HepG2 (cell line): Measurements from ENCODE around the gene HCFC1. TPM values are rescaled to one million over a fixed set of nuclear protein-coding genes. Genes with fewer than 3 reads are reported as not detected.

ENCODE experiments used
- ATAC-seq: fragments of 200-7000 bp; cut with Tn5 transposase; 3 replicates; pipeline ENCODE4 v1.9.1; 2020; ENCODE audit warnings: mild to moderate bottlenecking, moderate library complexity
- BruUV-seq: library from RNA; stranded (reverse); fragments of 400-500 nt; replicated peaks from 2 replicates; lab custom pipeline; 2021; lab: Mats Ljungman, UMichigan
- CTCF ChIA-PET: fragments of 300-600 bp; formaldehyde crosslinking; extraction: SDS; loops from one replicate; lab custom pipeline; 2021; ENCODE audit warnings: low total read pairs, inconsistent platforms, low intra/inter-chr PET ratio; lab: Yijun Ruan, JAX
- POLR2A ChIA-PET: fragments of 350-600 bp; sonication (Branson Sonifier 250); formaldehyde crosslinking; loops from one replicate; lab custom pipeline; 2020; ENCODE audit warnings: antibody characterized with exemption, inconsistent platforms; lab: Yijun Ruan, JAX
- DNase-seq: peaks from one replicate; pipeline ENCODE4 v3.0.0-alpha.2; 2015; ENCODE audit warnings: low spot score
- FAIRE-seq: peaks from 3 replicates; lab custom pipeline; 2011; peaks lifted over from hg19 to GRCh38; lab: Jason Lieb, UNC
- H2AFZ ChIP-seq: one replicate; pipeline ENCODE4 v1.6.1; 2011; ENCODE audit warnings: low read length, inconsistent platforms
- H3K27ac ChIP-seq: fragments of 300-600 bp; 3 replicates; pipeline ENCODE4 v1.8.0; 2011; ENCODE audit warnings: mixed run types, mild to moderate bottlenecking, mixed read lengths, low read length, inconsistent platforms; ENCODE audit not compliant: insufficient read depth; ENCODE audit errors: extremely low read length
- H3K27me3 ChIP-seq, 2 experiments: fragments of 200-600 bp in 1 of 2; 2 replicates in 1 of 2; 3 replicates in 1 of 2; pipeline versions ENCODE4 v1.6.0 to v1.8.0; 2011; ENCODE audit warnings: low read length in 2 of 2, mild to moderate bottlenecking in 2 of 2, moderate library complexity in 2 of 2, inconsistent platforms in 1 of 2; ENCODE audit not compliant: insufficient read depth in 2 of 2, control insufficient read depth in 1 of 2
- H3K36me3 ChIP-seq, 2 experiments: fragments of 200-600 bp in 1 of 2; replicated peaks in 1 of 2; 2 replicates in 1 of 2; 3 replicates in 1 of 2; pipeline versions ENCODE4 v1.5.1 to v1.8.0; 2011; ENCODE audit warnings: low read length in 2 of 2, inconsistent platforms in 1 of 2; ENCODE audit not compliant: insufficient read depth in 2 of 2, control insufficient read depth in 1 of 2
- H3K4me1 ChIP-seq: 2 replicates; pipeline ENCODE4 v1.5.1; 2012; ENCODE audit warnings: low read length, inconsistent platforms; ENCODE audit not compliant: insufficient read depth
- H3K4me2 ChIP-seq: 2 replicates; pipeline ENCODE4 v1.6.0; 2011; ENCODE audit warnings: low read depth, low read length, inconsistent platforms
- H3K4me3 ChIP-seq, 3 experiments: fragments of 200-600 bp in 1 of 3; sonication (generic), shearing (Covaris generic) in 1 of 3; replicated peaks in 1 of 3; 2 replicates each; pipeline ENCODE4 v1.5.1; 2011 to 2016; ENCODE audit warnings: low read length in 3 of 3, inconsistent platforms in 2 of 3, low read depth in 2 of 3, mild to moderate bottlenecking in 2 of 3, control low read depth in 1 of 3, mixed read lengths in 1 of 3; ENCODE audit not compliant: insufficient read depth in 1 of 3
- H3K79me2 ChIP-seq: one replicate; pipeline ENCODE4 v1.6.1; 2011; ENCODE audit warnings: low read length, inconsistent platforms; ENCODE audit not compliant: insufficient read depth
- H3K9ac ChIP-seq: 2 replicates; pipeline ENCODE4 v1.6.0; 2011; ENCODE audit warnings: mild to moderate bottlenecking, low read depth, low read length, inconsistent platforms; ENCODE audit not compliant: insufficient read depth
- H3K9me3 ChIP-seq: 2 replicates; pipeline ENCODE4 v1.5.1; 2012; ENCODE audit warnings: mild to moderate bottlenecking, low read length
- H4K20me1 ChIP-seq: 2 replicates; pipeline ENCODE4 v1.6.0; 2011; ENCODE audit warnings: inconsistent platforms, mild to moderate bottlenecking, low read length, moderate library complexity; ENCODE audit not compliant: insufficient read depth
- ATF7-NPFF ChIP-seq: sonication (generic); formaldehyde crosslinking; IDR thresholded peaks from 2 replicates; pipeline ENCODE4 v1.8.1; 2023; ENCODE audit warnings: mild to moderate bottlenecking, low read depth, missing genetic modification reagents, moderate library complexity
- GTF2F1 ChIP-seq: fragments of 150-350 bp; IDR thresholded peaks from 2 replicates; pipeline ENCODE4 v1.6.1; 2014; ENCODE audit warnings: low read length
- KDM3A ChIP-seq: IDR thresholded peaks from 2 replicates; pipeline ENCODE4 v1.6.1; 2018; ENCODE audit warnings: low read depth, missing compliant biosample characterization
- NONO ChIP-seq, 2 experiments: fragments of 450-650 bp in 1 of 2; sonication (generic) in 1 of 2; formaldehyde crosslinking in 1 of 2; IDR thresholded peaks in 1 of 2; conservative IDR thresholded peaks in 1 of 2; 2 replicates each; pipeline versions ENCODE4 v1.6.1 to v1.8.0; 2017 to 2022; ENCODE audit warnings: mild to moderate bottlenecking in 1 of 2, missing genetic modification reagents in 1 of 2, moderate library complexity in 1 of 2
- NR2F1 ChIP-seq, 2 experiments: fragments of 450-650 bp in 1 of 2; formaldehyde crosslinking in 1 of 2; IDR thresholded peaks; 2 replicates each; pipeline versions ENCODE4 v1.5.0 to v1.6.1; 2016 to 2020; ENCODE audit warnings: mild to moderate bottlenecking in 1 of 2, missing compliant biosample characterization in 1 of 2, missing genetic modification reagents in 1 of 2, moderate library complexity in 1 of 2
- SRF ChIP-seq: IDR thresholded peaks from 2 replicates; pipeline ENCODE4 v1.6.1; 2011; ENCODE audit warnings: mild to moderate bottlenecking, low read depth, low read length, moderate library complexity
- STAG1 ChIP-seq: sonication (generic); formaldehyde crosslinking; IDR thresholded peaks from 2 replicates; pipeline ENCODE4 v1.4.0; 2020; ENCODE audit warnings: missing genetic modification reagents
- TEAD2 ChIP-seq: sonication (generic); formaldehyde crosslinking; IDR thresholded peaks from 2 replicates; pipeline ENCODE4 v1.9.0; 2021; ENCODE audit warnings: missing genetic modification reagents
- TSC22D2 ChIP-seq: sonication (generic); formaldehyde crosslinking; IDR thresholded peaks from 2 replicates; pipeline ENCODE4 v1.5.1; 2020; ENCODE audit warnings: missing genetic modification reagents, mild to moderate bottlenecking, borderline replicate concordance
- XRCC5 ChIP-seq: fragments of 200-400 bp; formaldehyde crosslinking; optimal IDR thresholded peaks from 2 replicates; pipeline ENCODE3; 2017; ENCODE audit warnings: mild to moderate bottlenecking, low read length
- ZC3H13 ChIP-seq: sonication (generic); formaldehyde crosslinking; IDR thresholded peaks from 2 replicates; pipeline ENCODE4 v1.8.1; 2023; ENCODE audit warnings: mild to moderate bottlenecking, missing genetic modification reagents, moderate library complexity
- ZIK1 ChIP-seq: sonication (generic); formaldehyde crosslinking; IDR thresholded peaks from 2 replicates; pipeline ENCODE4 v1.5.0; 2020; ENCODE audit warnings: mild to moderate bottlenecking, low read depth, missing genetic modification reagents, borderline replicate concordance
- ZNF331 ChIP-seq: sonication (generic); formaldehyde crosslinking; IDR thresholded peaks from 2 replicates; pipeline ENCODE4 v1.4.0; 2020; ENCODE audit warnings: missing genetic modification reagents
- ZNF337 ChIP-seq: sonication (generic); formaldehyde crosslinking; IDR thresholded peaks from 2 replicates; pipeline ENCODE4 v1.5.1; 2020; ENCODE audit warnings: missing genetic modification reagents, low read depth, mild to moderate bottlenecking, borderline replicate concordance
- ZNF746 ChIP-seq: sonication (generic); formaldehyde crosslinking; IDR thresholded peaks from 2 replicates; pipeline ENCODE4 v1.8.0; 2022; ENCODE audit warnings: mild to moderate bottlenecking, missing genetic modification reagents
- ZSCAN30 ChIP-seq: sonication (generic); formaldehyde crosslinking; IDR thresholded peaks from 2 replicates; pipeline ENCODE4 v1.5.0; 2020; ENCODE audit warnings: mild to moderate bottlenecking, missing genetic modification reagents
- WGBS: methylation state at CpG from one replicate; pipeline ENCODE4 v1.1.6; 2017; ENCODE audit warnings: low lambda C conversion rate; 5-methylcytosine and 5-hydroxymethylcytosine counted together
- in situ Hi-C: cut with HindIII; loops from 2 replicates; pipeline ENCODE4 v1.10.0; 2017; ENCODE audit warnings: low pct_unique_long_range_greater_than_20kb; ENCODE audit not compliant: extremely low pct_ligation_motif_present
- intact Hi-C: fragments of 100-400 bp; cut with micrococcal nuclease; formaldehyde crosslinking; loops from one replicate; pipeline ENCODE4 v1.10.0; 2022; ENCODE audit not compliant: unreplicated experiment
- polyA plus RNA-seq, 8 experiments: library from polyadenylated mRNA; depleted of rRNA in 3 of 8; stranded (reverse) in 7 of 8; unstranded in 1 of 8; fragments of >200 nt; fragmentation: Illumina TruSeq in 4 of 8; extraction: Trizol in 4 of 8; gene quantifications; 2 replicates each; pipeline versions ENCODE4 v1.2.1 to v1.2.3, GENCODE V29; 2011 to 2016; ENCODE audit warnings: low read depth in 4 of 8, missing spikeins in 1 of 8, mixed read lengths in 1 of 8; ENCODE audit not compliant: insufficient read depth in 1 of 8
- total RNA-seq, 5 experiments: library from RNA; depleted of rRNA; stranded (reverse); fragments of >200 nt; fragmentation: Illumina TruSeq; extraction: Trizol; gene quantifications; 2 replicates each; pipeline ENCODE4 v1.2.3, GENCODE V29; 2016; ENCODE audit warnings: low read depth in 1 of 5
- TF ChIP-seq, protein P1 (sequence below): fragments of 450-650 bp; IDR thresholded peaks from 2 replicates; pipeline ENCODE4 v1.6.1; 2016
- TF ChIP-seq, protein P2 (sequence below): sonication (generic); formaldehyde crosslinking; IDR thresholded peaks from 2 replicates; pipeline ENCODE4 v1.4.0; 2020; ENCODE audit warnings: missing genetic modification reagents
- TF ChIP-seq, protein P3 (sequence below): sonication (generic); formaldehyde crosslinking; IDR thresholded peaks from 2 replicates; pipeline ENCODE4 v1.8.1; 2022; ENCODE audit warnings: low read depth, mild to moderate bottlenecking, missing genetic modification reagents

Gene HCFC1
- total and polyA plus RNA-seq, 2 of the 13 experiments (the other 11 are each of a cell fraction or from before 2014, with no cell fraction given): 5.8 to 17.8 TPM

DNA sequence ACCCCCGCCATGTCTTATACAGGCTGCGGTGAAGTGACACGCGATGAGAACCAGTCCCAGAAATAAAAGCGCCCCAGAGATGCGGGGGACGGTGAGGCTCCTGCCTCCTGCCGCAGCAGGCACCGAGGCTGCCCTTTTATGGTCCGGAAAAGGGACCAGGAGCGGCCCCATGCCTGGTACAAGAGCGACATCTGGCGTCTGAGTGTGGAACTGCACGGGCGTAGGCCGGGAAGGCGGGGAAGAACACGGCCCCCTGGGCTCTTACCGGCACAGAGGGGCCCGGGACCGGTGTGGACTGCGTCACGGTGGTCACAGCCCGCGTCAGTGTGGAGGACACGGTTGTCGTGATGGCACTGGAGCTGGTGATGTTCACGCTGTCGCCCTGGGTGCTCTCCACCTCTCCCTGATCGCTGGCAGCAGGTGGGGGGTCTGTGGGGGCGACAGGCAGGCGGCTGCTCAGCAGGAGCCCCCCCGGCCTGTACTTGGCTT, 18.2 kb downstream of the HCFC1 start:
- H3K36me3 ChIP-seq: peaks cover 17 to 67% of the 10 kb centered on the region in 2 experiments; a peak in 4 of 5 replicates
- POLR2A ChIA-PET: no interaction called here
- peak; percentile 14 for DNase-seq
- no peaks in the 10 kb centered on the region for H3K79me2 ChIP-seq
- no peak overlapping the region for H3K4me2 ChIP-seq
- no peaks in the 10 kb centered on the region for H3K27me3 ChIP-seq
- intact Hi-C loops: no loop called here
- ATAC-seq: peak; percentile 50
- CTCF ChIA-PET: interaction anchor here (0.7 to 1.5 kb wide), 3 partner anchors 30 to 190 kb away, joined by 3 to 8 read pairs (median 6); partner anchors contain the start of gene PLXNB3
- H3K9ac ChIP-seq: no peak overlapping the region
- in situ Hi-C loops: no loop called here
- 60% methylated on average over 10 of the region's 33 CpGs for WGBS
- H4K20me1 ChIP-seq: 0 out of 2 replicates have a peak, but pooled peaks cover 2% of the 10 kb centered on the region
- H2AFZ ChIP-seq: no peak overlapping the region
- FAIRE-seq: no peak
- no peak overlapping the region for H3K27ac ChIP-seq
- no peak overlapping the region for H3K4me3 ChIP-seq
- peaks cover 6% of the 10 kb centered on the region for H3K4me1 ChIP-seq
- no TSS peak for BruUV-seq
- no peaks in the 10 kb centered on the region for H3K9me3 ChIP-seq
- TF ChIP-seq, protein P1, sequence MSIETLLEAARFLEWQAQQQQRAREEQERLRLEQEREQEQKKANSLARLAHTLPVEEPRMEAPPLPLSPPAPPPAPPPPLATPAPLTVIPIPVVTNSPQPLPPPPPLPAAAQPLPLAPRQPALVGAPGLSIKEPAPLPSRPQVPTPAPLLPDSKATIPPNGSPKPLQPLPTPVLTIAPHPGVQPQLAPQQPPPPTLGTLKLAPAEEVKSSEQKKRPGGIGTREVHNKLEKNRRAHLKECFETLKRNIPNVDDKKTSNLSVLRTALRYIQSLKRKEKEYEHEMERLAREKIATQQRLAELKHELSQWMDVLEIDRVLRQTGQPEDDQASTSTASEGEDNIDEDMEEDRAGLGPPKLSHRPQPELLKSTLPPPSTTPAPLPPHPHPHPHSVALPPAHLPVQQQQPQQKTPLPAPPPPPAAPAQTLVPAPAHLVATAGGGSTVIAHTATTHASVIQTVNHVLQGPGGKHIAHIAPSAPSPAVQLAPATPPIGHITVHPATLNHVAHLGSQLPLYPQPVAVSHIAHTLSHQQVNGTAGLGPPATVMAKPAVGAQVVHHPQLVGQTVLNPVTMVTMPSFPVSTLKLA: no peak
- TF ChIP-seq ZC3H13 (peak; percentile 50; the same call in 1 of the 2 replicates), NONO (IDR thresholded peaks at IDR 0.05) (no peak), NONO (CRISPR knock-in tag; conservative IDR thresholded peaks at IDR 0.05) (0 out of 2 replicates have a peak, but pooled peaks have one; percentile 22), ZNF337 (CRISPR knock-in tag) (no peak), ZSCAN30 (CRISPR knock-in tag) (no peak), ZIK1 (CRISPR knock-in tag) (no peak), GTF2F1 (no peak), KDM3A (CRISPR knock-in tag) (0 out of 2 replicates have a peak, but pooled peaks have one; percentile 54), TSC22D2 (no peak), ATF7-NPFF (no peak), XRCC5 (peak; percentile 36), STAG1 (CRISPR knock-in tag) (peak; percentile 77), NR2F1 (CRISPR knock-in tag; IDR thresholded peaks at IDR 0.05) (no peak), ZNF746 (CRISPR knock-in tag) (no peak), SRF (peak; percentile 78; the same call in 1 of the 2 replicates), ZNF331 (CRISPR knock-in tag) (no peak), TEAD2 (CRISPR knock-in tag) (no peak)
- TF ChIP-seq, protein P2, sequence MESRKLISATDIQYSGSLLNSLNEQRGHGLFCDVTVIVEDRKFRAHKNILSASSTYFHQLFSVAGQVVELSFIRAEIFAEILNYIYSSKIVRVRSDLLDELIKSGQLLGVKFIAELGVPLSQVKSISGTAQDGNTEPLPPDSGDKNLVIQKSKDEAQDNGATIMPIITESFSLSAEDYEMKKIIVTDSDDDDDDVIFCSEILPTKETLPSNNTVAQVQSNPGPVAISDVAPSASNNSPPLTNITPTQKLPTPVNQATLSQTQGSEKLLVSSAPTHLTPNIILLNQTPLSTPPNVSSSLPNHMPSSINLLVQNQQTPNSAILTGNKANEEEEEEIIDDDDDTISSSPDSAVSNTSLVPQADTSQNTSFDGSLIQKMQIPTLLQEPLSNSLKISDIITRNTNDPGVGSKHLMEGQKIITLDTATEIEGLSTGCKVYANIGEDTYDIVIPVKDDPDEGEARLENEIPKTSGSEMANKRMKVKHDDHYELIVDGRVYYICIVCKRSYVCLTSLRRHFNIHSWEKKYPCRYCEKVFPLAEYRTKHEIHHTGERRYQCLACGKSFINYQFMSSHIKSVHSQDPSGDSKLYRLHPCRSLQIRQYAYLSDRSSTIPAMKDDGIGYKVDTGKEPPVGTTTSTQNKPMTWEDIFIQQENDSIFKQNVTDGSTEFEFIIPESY (CRISPR knock-in tag): 0 out of 2 replicates have a peak, but pooled peaks have one; percentile 42
- TF ChIP-seq, protein P3, sequence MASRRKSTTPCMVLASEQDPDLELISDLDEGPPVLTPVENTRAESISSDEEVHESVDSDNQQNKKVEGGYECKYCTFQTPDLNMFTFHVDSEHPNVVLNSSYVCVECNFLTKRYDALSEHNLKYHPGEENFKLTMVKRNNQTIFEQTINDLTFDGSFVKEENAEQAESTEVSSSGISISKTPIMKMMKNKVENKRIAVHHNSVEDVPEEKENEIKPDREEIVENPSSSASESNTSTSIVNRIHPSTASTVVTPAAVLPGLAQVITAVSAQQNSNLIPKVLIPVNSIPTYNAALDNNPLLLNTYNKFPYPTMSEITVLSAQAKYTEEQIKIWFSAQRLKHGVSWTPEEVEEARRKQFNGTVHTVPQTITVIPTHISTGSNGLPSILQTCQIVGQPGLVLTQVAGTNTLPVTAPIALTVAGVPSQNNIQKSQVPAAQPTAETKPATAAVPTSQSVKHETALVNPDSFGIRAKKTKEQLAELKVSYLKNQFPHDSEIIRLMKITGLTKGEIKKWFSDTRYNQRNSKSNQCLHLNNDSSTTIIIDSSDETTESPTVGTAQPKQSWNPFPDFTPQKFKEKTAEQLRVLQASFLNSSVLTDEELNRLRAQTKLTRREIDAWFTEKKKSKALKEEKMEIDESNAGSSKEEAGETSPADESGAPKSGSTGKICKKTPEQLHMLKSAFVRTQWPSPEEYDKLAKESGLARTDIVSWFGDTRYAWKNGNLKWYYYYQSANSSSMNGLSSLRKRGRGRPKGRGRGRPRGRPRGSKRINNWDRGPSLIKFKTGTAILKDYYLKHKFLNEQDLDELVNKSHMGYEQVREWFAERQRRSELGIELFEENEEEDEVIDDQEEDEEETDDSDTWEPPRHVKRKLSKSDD (CRISPR knock-in tag): no peak
